Transverse colon (tissue), 4 donors: ENCODE data around the gene DSCAM. TPM values are rescaled to one million over a fixed set of nuclear protein-coding genes. Genes with fewer than 3 reads are reported as not detected.
"Not testable (repeated sequence)": the region's sequence is repeated elsewhere in the genome, so short reads cannot be mapped to it uniquely, and the experiment has no call there.

Source experiments
- DNase-seq: peaks from one replicate; pipeline ENCODE4 v3.0.0-alpha.2; 2019
- H3K27ac ChIP-seq, 4 donors: fragments of 200-600 bp; sonication (generic); 2 replicates each; pipeline ENCODE4 v1.5.1; 2016 to 2018; ENCODE audit warnings: inconsistent platforms in 4 of 4
- H3K27me3 ChIP-seq: fragments of 200-600 bp; sonication (generic); 2 replicates; pipeline ENCODE4 v1.5.1; 2017; ENCODE audit warnings: inconsistent platforms
- H3K36me3 ChIP-seq, 4 donors: fragments of 200-600 bp; sonication (generic); 2 replicates each; pipeline ENCODE4 v1.5.1; 2017 to 2019; ENCODE audit warnings: inconsistent platforms in 4 of 4
- H3K4me1 ChIP-seq, 4 donors: fragments of 200-600 bp; sonication (generic); 2 replicates each; pipeline ENCODE4 v1.5.1; 2017 to 2020; ENCODE audit warnings: inconsistent platforms in 4 of 4
- H3K4me3 ChIP-seq, 4 donors: fragments of 200-600 bp; sonication (generic); 1 replicate in 1 of 4; 2 replicates in 3 of 4; pipeline versions ENCODE4 v1.5.1 to v1.6.1; 2017 to 2019; ENCODE audit warnings: inconsistent platforms in 4 of 4
- H3K9me3 ChIP-seq, 2 donors: fragments of 200-600 bp; sonication (generic); 2 replicates each; pipeline ENCODE4 v1.5.1; 2017 to 2019; ENCODE audit warnings: inconsistent platforms in 2 of 2
- EP300 ChIP-seq: sonication (generic); formaldehyde crosslinking; IDR thresholded peaks from one replicate; pipeline ENCODE4 v1.6.1; 2017; ENCODE audit warnings: antibody characterized with exemption, low read depth
- POLR2A ChIP-seq: fragments of 450-650 bp; IDR thresholded peaks from one replicate; pipeline ENCODE4 v1.6.1; 2016; ENCODE audit warnings: antibody characterized with exemption, mild to moderate bottlenecking, moderate library complexity
- POLR2AphosphoS5 ChIP-seq, 3 donors: sonication (generic); formaldehyde crosslinking; IDR thresholded peaks; one replicate each; pipeline ENCODE4 v1.6.1; 2016; ENCODE audit warnings: antibody characterized with exemption in 3 of 3
- WGBS, 2 donors: methylation state at CpG; one replicate each; pipeline ENCODE4 v1.1.5; 2018; ENCODE audit warnings: low coverage in 1 of 2; 5-methylcytosine and 5-hydroxymethylcytosine counted together
- in situ Hi-C, 4 donors: fragments of 200-750 bp; cut with MboI; loops; one replicate each; pipeline versions ENCODE4 v1.15.0 to v1.15.1; 2017; ENCODE audit warnings: low sequenced_read_pairs in 3 of 4, low pct_ligation_motif_present in 1 of 4, low pct_unique_long_range_greater_than_20kb in 1 of 4
- intact Hi-C: fragments of 100-400 bp; cut with DNase I; formaldehyde crosslinking; loops from one replicate; pipeline ENCODE4 v1.15.1; 2023; ENCODE audit warnings: low total_unique reads
- total RNA-seq, 4 donors: library from RNA; depleted of rRNA; stranded (reverse); fragments of >200 nt; gene quantifications; one replicate each; pipeline ENCODE4 v1.1.0, GENCODE V29; 2016
- TF ChIP-seq, protein P1 (sequence below), 5 experiments: fragments of 200-600 bp in 3 of 5; fragments of 450-650 bp in 2 of 5; sonication (generic) in 3 of 5; IDR thresholded peaks; 1 replicate in 2 of 5; 2 replicates in 3 of 5; pipeline ENCODE4 v1.5.1; 2016 to 2017; ENCODE audit warnings: antibody characterized with exemption in 5 of 5, inconsistent platforms in 3 of 5, mild to moderate bottlenecking in 2 of 5, moderate library complexity in 1 of 5

Gene DSCAM
- total RNA-seq, 4 donors from 2014 or later: 0.16 TPM; not detected in 3

GRCh38 chr21:40447016-40447415 lies 399.9 kb downstream of the DSCAM start:
- Histone ChIP-seq H3K36me3 (no peaks in the 10 kb centered on the region), H3K4me3 (no peak overlapping the region), H3K9me3 (no peaks in the 10 kb centered on the region), H3K27me3 (no peaks in the 10 kb centered on the region), H3K27ac (no peak overlapping the region), H3K4me1 (no peaks in the 10 kb centered on the region)
- TF ChIP-seq EP300 (no peak), POLR2AphosphoS5 (IDR thresholded peaks at IDR 0.05) (no peak), POLR2A (no peak)
- TF ChIP-seq, protein P1, sequence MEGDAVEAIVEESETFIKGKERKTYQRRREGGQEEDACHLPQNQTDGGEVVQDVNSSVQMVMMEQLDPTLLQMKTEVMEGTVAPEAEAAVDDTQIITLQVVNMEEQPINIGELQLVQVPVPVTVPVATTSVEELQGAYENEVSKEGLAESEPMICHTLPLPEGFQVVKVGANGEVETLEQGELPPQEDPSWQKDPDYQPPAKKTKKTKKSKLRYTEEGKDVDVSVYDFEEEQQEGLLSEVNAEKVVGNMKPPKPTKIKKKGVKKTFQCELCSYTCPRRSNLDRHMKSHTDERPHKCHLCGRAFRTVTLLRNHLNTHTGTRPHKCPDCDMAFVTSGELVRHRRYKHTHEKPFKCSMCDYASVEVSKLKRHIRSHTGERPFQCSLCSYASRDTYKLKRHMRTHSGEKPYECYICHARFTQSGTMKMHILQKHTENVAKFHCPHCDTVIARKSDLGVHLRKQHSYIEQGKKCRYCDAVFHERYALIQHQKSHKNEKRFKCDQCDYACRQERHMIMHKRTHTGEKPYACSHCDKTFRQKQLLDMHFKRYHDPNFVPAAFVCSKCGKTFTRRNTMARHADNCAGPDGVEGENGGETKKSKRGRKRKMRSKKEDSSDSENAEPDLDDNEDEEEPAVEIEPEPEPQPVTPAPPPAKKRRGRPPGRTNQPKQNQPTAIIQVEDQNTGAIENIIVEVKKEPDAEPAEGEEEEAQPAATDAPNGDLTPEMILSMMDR (IDR thresholded peaks at IDR 0.05): no peak
- in situ Hi-C loops: no loop called here
- intact Hi-C loops: no loop called here
- no peak for DNase-seq
- 30 to 42% methylated on average over 1 to 2 of the region's 2 CpGs for WGBS, 2 donors

- 64 to 78% methylated on average over 2 of the region's 2 CpGs for WGBS, 2 donors
- no peak for TF ChIP-seq POLR2AphosphoS5 (IDR thresholded peaks at IDR 0.05)
- no peak for TF ChIP-seq EP300
- TF ChIP-seq, protein P1 (IDR thresholded peaks at IDR 0.05): no peak
- no peak for TF ChIP-seq POLR2A
- Histone ChIP-seq H3K27ac (no peak overlapping the region), H3K4me3 (no peak overlapping the region), H3K36me3 (no peaks in the 10 kb centered on the region), H3K9me3 (no peaks in the 10 kb centered on the region), H3K4me1 (no peaks in the 10 kb centered on the region), H3K27me3 (no peaks in the 10 kb centered on the region)
- in situ Hi-C loops: no loop called here
- intact Hi-C loops: no loop called here
- no peak for DNase-seq
Observed at GRCh38 chr21:40445349-40445921, 401.5 kb downstream of the DSCAM start.

DNA sequence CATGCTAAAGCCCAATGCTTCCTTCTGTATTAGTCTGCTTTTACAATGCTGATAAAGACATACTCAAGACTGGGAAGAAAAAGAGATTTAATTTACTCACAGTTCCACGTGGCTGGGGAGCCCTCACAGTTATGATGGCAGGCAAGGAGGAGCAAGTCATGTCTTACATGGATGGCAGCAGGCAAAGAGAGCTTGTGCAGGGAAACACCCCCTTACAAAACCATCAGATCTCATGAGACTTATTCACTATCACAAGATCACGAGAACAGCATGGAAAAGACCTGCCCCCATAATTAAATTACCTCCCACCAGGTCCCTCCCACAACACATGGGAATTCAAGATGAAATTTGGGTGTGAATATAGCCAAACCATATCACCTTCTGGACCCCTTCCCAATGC lies 407.4 kb downstream of the DSCAM start:
- H3K9me3 ChIP-seq, H3K27me3 ChIP-seq, H3K36me3 ChIP-seq, H3K4me3 ChIP-seq, H3K27ac ChIP-seq, H3K4me1 ChIP-seq, DNase-seq, intact Hi-C loops, in situ Hi-C loops: not testable (repeated sequence)
- 5% methylated on average over 2 of the region's 2 CpGs; no CpG with 5 or more reads in 1 of the 2 donors for WGBS, 2 donors

DNA sequence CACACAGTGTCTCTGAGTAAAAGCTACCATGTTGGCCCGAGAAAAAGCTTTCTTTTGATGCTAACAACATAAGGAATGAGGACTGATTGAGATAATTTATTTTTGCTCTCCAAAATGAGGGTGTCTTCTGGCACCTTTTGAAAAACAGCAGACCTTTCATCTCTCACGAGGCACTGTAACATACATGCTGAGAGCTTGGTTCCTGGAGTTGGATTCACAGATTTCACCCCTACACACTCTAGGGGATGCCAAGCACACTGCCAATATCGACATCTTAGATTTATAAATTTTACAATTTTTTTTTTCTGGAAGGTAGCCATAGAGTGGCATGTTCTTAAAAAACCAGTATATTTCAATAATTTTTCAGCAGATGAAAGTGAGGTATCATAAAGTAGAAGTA lies 408.3 kb downstream of the DSCAM start:
- intact Hi-C loops (no loop called here), in situ Hi-C loops (no loop called here)
- Histone ChIP-seq H3K27me3 (no peaks in the 10 kb centered on the region), H3K9me3 (no peaks in the 10 kb centered on the region), H3K27ac (no peak overlapping the region), H3K4me3 (no peak overlapping the region), H3K4me1 (no peaks in the 10 kb centered on the region), H3K36me3 (no peaks in the 10 kb centered on the region)
- 58 to 61% methylated on average over 3 of the region's 3 CpGs for WGBS, 2 donors
- TF ChIP-seq EP300: no peak
- TF ChIP-seq POLR2AphosphoS5 (IDR thresholded peaks at IDR 0.05): no peak
- no peak for TF ChIP-seq POLR2A
- TF ChIP-seq, protein P1 (IDR thresholded peaks at IDR 0.05): no peak
- DNase-seq: no peak

DNA sequence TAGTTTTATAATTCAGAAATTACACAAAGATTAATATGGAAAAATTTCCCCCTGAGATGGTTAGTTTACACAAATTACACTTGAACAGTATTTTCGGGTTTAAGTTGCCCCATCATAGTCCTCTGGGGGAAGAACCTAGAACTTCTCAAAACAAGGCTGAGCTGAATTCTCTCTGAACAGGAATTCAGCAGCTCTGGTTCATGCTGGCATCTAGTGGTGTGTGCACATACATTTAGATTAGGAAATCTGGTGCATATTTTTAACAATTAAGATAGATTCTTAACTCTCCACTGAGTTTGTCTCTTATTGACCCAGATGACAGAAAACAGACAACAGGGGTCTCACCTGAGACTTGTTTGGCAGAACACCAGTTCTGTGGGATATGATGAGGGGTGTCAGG lies 410.7 kb downstream of the DSCAM start:
- intact Hi-C loops: no loop called here
- Histone ChIP-seq H3K4me1 (no peaks in the 10 kb centered on the region), H3K27me3 (no peaks in the 10 kb centered on the region), H3K36me3 (no peaks in the 10 kb centered on the region), H3K4me3 (no peak overlapping the region), H3K9me3 (no peaks in the 10 kb centered on the region), H3K27ac (no peak overlapping the region)
- WGBS, 2 donors: 70 to 83% methylated on average over 1 of the region's 1 CpG
- no peak for DNase-seq
- in situ Hi-C loops: no loop called here
- no peak for TF ChIP-seq POLR2A
- no peak for TF ChIP-seq EP300
- no peak for TF ChIP-seq POLR2AphosphoS5 (IDR thresholded peaks at IDR 0.05)
- TF ChIP-seq, protein P1 (IDR thresholded peaks at IDR 0.05): no peak
